A673 (cell line): Measurements from ENCODE around the gene NRXN3. TPM values are rescaled to one million over a fixed set of nuclear protein-coding genes. Genes with fewer than 3 reads are reported as not detected.

Source experiments
- BruUV-seq: library from RNA; stranded (reverse); fragments of 400-500 nt; replicated peaks from 2 replicates; lab custom pipeline; 2021; lab: Mats Ljungman, UMichigan
- CTCF ChIA-PET: fragments of 300-600 bp; sonication (Branson Sonifier 250); formaldehyde crosslinking; loops from one replicate; lab custom pipeline; 2022; ENCODE audit warnings: antibody characterized with exemption; lab: Charles Lee
- POLR2A ChIA-PET: fragments of 300-600 bp; sonication (Branson Sonifier 250); formaldehyde crosslinking; loops from one replicate; lab custom pipeline; 2022; ENCODE audit warnings: antibody characterized with exemption; ENCODE audit not compliant: low non-redundant PET; lab: Charles Lee
- DNase-seq: peaks from one replicate; pipeline ENCODE4 v3.0.0-alpha.2; 2015; ENCODE audit warnings: low spot score
- H3K27ac ChIP-seq: fragments of 200-600 bp; sonication (generic); 2 replicates; pipeline ENCODE4 v1.5.1; 2016; ENCODE audit warnings: mixed run types, low read depth, mild to moderate bottlenecking, mixed read lengths, antibody characterized with exemption, low read length; ENCODE audit not compliant: poor library complexity, severe bottlenecking
- H3K27me3 ChIP-seq: fragments of 200-600 bp; sonication (generic); replicated peaks from 2 replicates; pipeline ENCODE4 v1.6.1; 2017; ENCODE audit warnings: mixed run types, low read depth, mild to moderate bottlenecking, mixed read lengths, antibody characterized with exemption, low read length; ENCODE audit not compliant: insufficient read depth, poor library complexity
- H3K36me3 ChIP-seq: fragments of 200-600 bp; sonication (generic); 2 replicates; pipeline ENCODE4 v1.6.1; 2016; ENCODE audit warnings: mixed run types, mild to moderate bottlenecking, mixed read lengths, antibody characterized with exemption, low read length; ENCODE audit not compliant: insufficient read depth, poor library complexity, severe bottlenecking
- H3K4me1 ChIP-seq: fragments of 200-600 bp; sonication (generic); 2 replicates; pipeline ENCODE4 v1.6.1; 2017; ENCODE audit warnings: mixed run types, mild to moderate bottlenecking, mixed read lengths, antibody characterized with exemption, low read length; ENCODE audit not compliant: insufficient read depth, poor library complexity, severe bottlenecking
- H3K4me3 ChIP-seq: fragments of 200-600 bp; sonication (generic); 2 replicates; pipeline ENCODE4 v1.5.1; 2016; ENCODE audit warnings: low read depth, mixed run types, mild to moderate bottlenecking, mixed read lengths, low read length; ENCODE audit not compliant: poor library complexity, severe bottlenecking
- H3K9me3 ChIP-seq: fragments of 200-600 bp; sonication (generic); 2 replicates; pipeline ENCODE4 v1.6.1; 2016; ENCODE audit warnings: mixed run types, low read depth, mild to moderate bottlenecking, mixed read lengths, antibody characterized with exemption, low read length; ENCODE audit not compliant: poor library complexity, severe bottlenecking
- CTCF ChIP-seq: fragments of 300-800, 200-600 bp; sonication (generic); conservative IDR thresholded peaks from 2 replicates; pipeline ENCODE4 v1.5.1; 2017; ENCODE audit warnings: low read depth, mild to moderate bottlenecking, antibody characterized with exemption, low read length, moderate library complexity, mixed read lengths
- EZH2 ChIP-seq: fragments of 200-600 bp; sonication (generic); IDR thresholded peaks from 2 replicates; pipeline ENCODE4 v1.6.1; 2017; ENCODE audit warnings: borderline replicate concordance, low read depth, mild to moderate bottlenecking, mixed read lengths, antibody characterized with exemption, low read length; ENCODE audit not compliant: poor library complexity, severe bottlenecking
- intact Hi-C: fragments of 100-400 bp; cut with micrococcal nuclease; formaldehyde crosslinking; loops from one replicate; pipeline ENCODE4 v1.10.0; 2022; ENCODE audit not compliant: unreplicated experiment
- total RNA-seq: library from RNA; stranded (reverse); gene quantifications from 2 replicates; pipeline ENCODE4 v1.2.3, GENCODE V29; 2021

Gene NRXN3
- total RNA-seq, 1 experiment from 2014 or later, result 0.21 TPM

GRCh38 chr14:78253986-78254385, 83.8 kb downstream of the NRXN3 start:
- Histone ChIP-seq H3K9me3 (no peaks in the 10 kb centered on the region), H3K4me3 (no peak overlapping the region), H3K27me3 (peaks cover 6% of the 10 kb centered on the region), H3K4me1 (no peaks in the 10 kb centered on the region), H3K36me3 (no peaks in the 10 kb centered on the region), H3K27ac (no peak overlapping the region)
- ChIA-PET CTCF (no interaction called here), POLR2A (no interaction called here)
- no TSS peak for BruUV-seq
- intact Hi-C loops, result no loop called here
- DNase-seq, result peak; percentile 3
- TF ChIP-seq CTCF (no peak), EZH2 (no peak)

- CTCF ChIA-PET, result no interaction called here
- TF ChIP-seq CTCF (no peak), EZH2 (no peak)
- H3K9me3 ChIP-seq, result no peaks in the 10 kb centered on the region
- DNase-seq, result no peak
- intact Hi-C loops, result no loop called here
- H3K4me1 ChIP-seq, result no peaks in the 10 kb centered on the region
- POLR2A ChIA-PET, result no interaction called here
- H3K27me3 ChIP-seq, result peaks cover 6% of the 10 kb centered on the region
- no peaks in the 10 kb centered on the region for H3K36me3 ChIP-seq
- H3K4me3 ChIP-seq, result no peak overlapping the region
- H3K27ac ChIP-seq, result no peak overlapping the region
- BruUV-seq, result no TSS peak
These were observed 84.8 kb downstream of the NRXN3 start for GRCh38 chr14:78254911-78255461.

DNA sequence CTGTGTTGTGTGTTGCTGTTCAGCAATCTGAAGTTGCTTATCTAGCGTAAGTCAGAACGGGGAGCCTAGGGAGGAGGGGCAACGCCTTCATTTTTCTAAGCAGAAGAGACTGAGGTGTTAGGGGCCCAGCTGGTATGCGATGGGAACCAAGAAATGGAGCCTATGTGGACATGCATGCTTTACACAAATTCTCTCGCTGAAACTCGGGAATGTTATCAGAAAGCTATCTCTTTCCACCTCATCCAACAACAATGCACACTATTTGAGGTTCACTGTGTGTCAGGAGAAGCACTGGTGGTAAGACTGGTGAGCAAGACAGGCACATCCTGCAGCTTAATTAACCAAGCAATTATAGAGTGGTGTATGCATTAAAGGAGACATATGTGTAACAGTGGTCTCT, 89.7 kb downstream of the NRXN3 start:
- POLR2A ChIA-PET, result no interaction called here
- DNase-seq, result no peak
- intact Hi-C loops, result no loop called here

More for the DNA sequence above, 89.7 kb downstream of the NRXN3 start:
- Histone ChIP-seq H3K9me3 (no peaks in the 10 kb centered on the region), H3K4me3 (no peak overlapping the region), H3K4me1 (no peaks in the 10 kb centered on the region), H3K27me3 (peaks cover 14% of the 10 kb centered on the region), H3K27ac (no peak overlapping the region), H3K36me3 (no peaks in the 10 kb centered on the region)
- no peak for TF ChIP-seq EZH2
- TF ChIP-seq CTCF, result no peak
- CTCF ChIA-PET, result no interaction called here
- no TSS peak for BruUV-seq
